Left lung (tissue), 10 donors: Measurements from ENCODE around the gene PRM3. TPM values are rescaled to one million over a fixed set of nuclear protein-coding genes. Genes with fewer than 3 reads are reported as not detected.

Source experiments
- ATAC-seq: fragments of 200-7000 bp; cut with Tn5 transposase; one replicate; pipeline ENCODE4 v1.9.1; 2020; ENCODE audit warnings: moderate library complexity
- DNase-seq, 4 donors: peaks; one replicate each; pipeline ENCODE4 v3.0.0-alpha.2; 2013 to 2020
- H3K27ac ChIP-seq, 2 donors: fragments of 200-600 bp; sonication (generic) in 1 of 2; one replicate each; pipeline versions ENCODE4 v1.5.0 to v1.8.0; 2020 to 2021
- H3K27me3 ChIP-seq, 2 donors: fragments of 200-600 bp; sonication (generic) in 1 of 2; one replicate each; pipeline versions ENCODE4 v1.5.0 to v1.8.0; 2020 to 2021
- H3K36me3 ChIP-seq, 2 donors: fragments of 200-600 bp; sonication (generic) in 1 of 2; one replicate each; pipeline versions ENCODE4 v1.5.0 to v1.8.0; 2020 to 2021
- H3K4me1 ChIP-seq, 2 donors: fragments of 200-600 bp; one replicate each; pipeline ENCODE4 v1.8.0; 2021
- H3K4me3 ChIP-seq, 2 donors: fragments of 200-600 bp; sonication (generic) in 1 of 2; one replicate each; pipeline versions ENCODE4 v1.5.0 to v1.8.0; 2020 to 2021; ENCODE audit warnings: mild to moderate bottlenecking in 1 of 2
- H3K9me3 ChIP-seq, 2 donors: fragments of 200-600 bp; sonication (generic) in 1 of 2; one replicate each; pipeline versions ENCODE4 v1.5.0 to v1.8.0; 2020 to 2021
- CTCF ChIP-seq, 2 donors: fragments of 200-600 bp; sonication (generic) in 1 of 2; IDR thresholded peaks; one replicate each; pipeline versions ENCODE4 v1.5.0 to v1.8.0; 2021; ENCODE audit warnings: antibody characterized with exemption in 2 of 2
- intact Hi-C, 2 donors: fragments of 100-400 bp; cut with DNase I; formaldehyde crosslinking; loops; one replicate each; pipeline versions ENCODE4 v1.11.2 to v1.14.2; 2022
- polyA plus RNA-seq, 6 donors: library from polyadenylated mRNA; unstranded; fragments of 120-200 nt; gene quantifications; one replicate each; pipeline ENCODE4 v1.2.1, GENCODE V29; 2013; ENCODE audit not compliant: insufficient read length in 6 of 6
- total RNA-seq, 2 donors: library from RNA; stranded (reverse); fragmentation: NEBNext Ultra II Directional; extraction: Animal tissue kit (Norgen Biotek cat#: 25700); gene quantifications; one replicate each; pipeline ENCODE4 v1.2.1, GENCODE V29; 2021
- donor health status: DM: no; HTN: yes; CAD: no.
- donor health status: DM: no; HTN: no; CAD: no.

The PRM3 gene
- total and polyA plus RNA-seq, 8 donors, result not detected

GRCh38 chr16:11273721-11274324, 394 bp upstream of the PRM3 start:
- H3K27me3 ChIP-seq, result no peaks in the 10 kb centered on the region
- intact Hi-C loops, result no loop called here
- no peak overlapping the region for H3K4me3 ChIP-seq
- H3K9me3 ChIP-seq, result no peaks in the 10 kb centered on the region
- no peaks in the 10 kb centered on the region for H3K4me1 ChIP-seq
- DNase-seq (no peak), ATAC-seq (no peak)
- H3K27ac ChIP-seq, result no peak overlapping the region
- TF ChIP-seq CTCF (IDR thresholded peaks at IDR 0.05), result no peak
- no peaks in the 10 kb centered on the region for H3K36me3 ChIP-seq

- TF ChIP-seq CTCF (IDR thresholded peaks at IDR 0.05), result no peak
Observed at GRCh38 chr16:11272484-11272883, 945 bp downstream of the PRM3 start.

GRCh38 chr16:11271610-11272009, 1.8 kb downstream of the PRM3 start:
- intact Hi-C loops, result no loop called here
- no peak for DNase-seq
- Histone ChIP-seq H3K9me3 (no peaks in the 10 kb centered on the region), H3K27me3 (no peaks in the 10 kb centered on the region), H3K27ac (no peak overlapping the region), H3K36me3 (no peaks in the 10 kb centered on the region), H3K4me3 (no peak overlapping the region), H3K4me1 (no peaks in the 10 kb centered on the region)
- TF ChIP-seq CTCF (IDR thresholded peaks at IDR 0.05), result no peak
- ATAC-seq, result no peak

More at GRCh38 chr16:11272484-11272883, 945 bp downstream of the PRM3 start:
- H3K4me3 ChIP-seq, result no peak overlapping the region
- H3K27me3 ChIP-seq, result no peaks in the 10 kb centered on the region
- ATAC-seq (peak; percentile 63), DNase-seq (no peak)
- no peaks in the 10 kb centered on the region for H3K9me3 ChIP-seq
- H3K4me1 ChIP-seq, result no peaks in the 10 kb centered on the region
- H3K36me3 ChIP-seq, result no peaks in the 10 kb centered on the region
- H3K27ac ChIP-seq, result no peak overlapping the region
- intact Hi-C loops, result no loop called here

- no peak for TF ChIP-seq CTCF (IDR thresholded peaks at IDR 0.05)
- Histone ChIP-seq H3K4me1 (no peaks in the 10 kb centered on the region), H3K4me3 (no peak overlapping the region), H3K36me3 (no peaks in the 10 kb centered on the region), H3K27ac (no peak overlapping the region), H3K9me3 (no peaks in the 10 kb centered on the region), H3K27me3 (no peaks in the 10 kb centered on the region)
- intact Hi-C loops, result no loop called here
- DNase-seq (no peak), ATAC-seq (no peak)
Observed at GRCh38 chr16:11270602-11271162, 2.7 kb downstream of the PRM3 start.

GRCh38 chr16:11268921-11269375, 4.5 kb downstream of the PRM3 start, which contains the start of gene TNP2:
TSS of gene TNP2 (minus strand) at chr16:11269325. CDS start at chr16:11269262, 63 bp downstream.
- Histone ChIP-seq H3K9me3 (no peaks in the 10 kb centered on the region), H3K4me1 (peaks cover 0 to 6% of the 10 kb centered on the region in 2 donors), H3K27me3 (no peaks in the 10 kb centered on the region), H3K27ac (no peak within 1 kb of the TSS), H3K36me3 (no peaks in the 10 kb centered on the region), H3K4me3 (no peak within 1 kb of the TSS)
- intact Hi-C loops, result no loop called here
- TF ChIP-seq CTCF (IDR thresholded peaks at IDR 0.05), result no peak
- no peak for ATAC-seq
- no peak for DNase-seq
